Jurkat, Clone E6-1 (cell line): ENCODE results near the gene OR2B6. TPM values are rescaled to one million over a fixed set of nuclear protein-coding genes. Genes with fewer than 3 reads are reported as not detected.
"Not testable (repeated sequence)": the region's sequence is repeated elsewhere in the genome, so short reads cannot be mapped to it uniquely, and the experiment has no call there.

Experiments used
- DNase-seq: peaks from one replicate; pipeline ENCODE4 v3.0.0-alpha.2; 2011; ENCODE audit warnings: low read depth, low spot score
- H3K4me3 ChIP-seq: 2 replicates; pipeline ENCODE4 v1.5.1; 2011; ENCODE audit warnings: mild to moderate bottlenecking, low read length, control low read depth, moderate library complexity
- polyA plus RNA-seq: library from polyadenylated mRNA; unstranded; fragments of >200 nt; gene quantifications from one replicate; pipeline ENCODE4 v1.2.1, GENCODE V29; 2012; ENCODE audit warnings: missing spikeins; ENCODE audit not compliant: insufficient read length, insufficient read depth

Gene OR2B6
- not detected for polyA plus RNA-seq

DNA sequence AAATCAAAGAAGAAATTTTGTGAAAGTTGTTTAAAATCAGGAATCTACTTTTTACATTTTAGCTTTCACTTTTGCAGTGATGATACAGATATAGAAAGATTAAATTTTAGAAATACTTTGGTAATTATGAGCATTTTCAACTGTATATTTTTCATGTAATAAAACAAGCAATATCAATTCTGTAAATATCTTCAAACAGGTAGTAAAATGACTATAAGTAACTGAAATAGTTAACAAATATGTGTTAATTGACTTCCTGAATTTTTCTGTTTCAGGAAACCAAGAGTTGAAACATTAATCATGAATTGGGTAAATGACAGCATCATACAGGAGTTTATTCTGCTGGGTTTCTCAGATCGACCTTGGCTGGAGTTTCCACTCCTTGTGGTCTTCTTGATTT lies at the start of gene OR2B6:
Gene OR2B6 (plus strand): TSS at position 301 of the 400 bp plus-strand sequence. CDS start 0 bp downstream, at position 301.
- no peak within 1 kb of the TSS for H3K4me3 ChIP-seq

DNA sequence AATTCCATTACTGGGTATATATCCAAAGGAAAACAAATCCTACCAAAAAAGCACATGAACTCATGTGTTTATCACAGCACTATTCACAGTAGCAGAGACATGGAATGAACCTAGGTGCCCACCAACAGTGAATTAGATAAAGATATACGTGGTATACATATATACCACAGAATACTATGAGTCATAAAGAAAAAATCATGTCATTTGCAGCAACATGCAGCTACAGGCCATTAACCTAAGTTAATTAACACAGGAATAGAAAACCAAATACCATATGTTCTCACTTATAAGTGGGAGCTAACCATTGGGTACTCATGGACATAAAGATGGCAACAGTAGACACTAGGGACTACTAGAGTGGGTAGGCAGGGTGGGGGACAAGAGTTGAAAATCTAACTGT lies 49.0 kb upstream of the OR2B6 start:
- DNase-seq: no peak
- H3K4me3 ChIP-seq: no peak overlapping the region

More for the DNA sequence above, at the start of gene OR2B6:
- no peak for DNase-seq

DNA sequence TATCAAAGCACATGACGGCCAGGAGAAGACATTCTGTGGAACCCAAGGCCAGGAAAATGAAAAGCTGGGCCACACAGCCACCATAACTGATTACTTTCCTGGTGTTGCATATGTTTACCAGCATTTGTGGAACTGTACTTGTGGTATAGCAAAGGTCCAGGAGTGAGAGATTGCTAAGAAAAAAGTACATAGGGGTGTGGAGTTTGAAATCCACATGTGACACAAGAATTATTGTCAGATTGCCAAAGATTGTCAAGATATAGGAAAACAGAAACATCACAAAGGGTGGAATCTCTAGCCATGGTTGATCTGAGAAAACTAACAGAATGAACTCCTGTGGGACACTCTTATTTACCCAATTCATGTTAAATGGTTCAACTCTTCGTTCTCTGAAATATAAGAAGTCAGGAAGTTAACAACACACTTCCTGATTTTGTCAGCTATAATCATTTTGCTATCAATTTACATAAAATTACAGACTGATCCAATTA lies 45.0 kb upstream of the OR2B6 start, which contains the start of gene OR2B2:
Gene OR2B2 (minus strand): TSS at position 441 of the 491 bp plus-strand sequence. CDS start 77 bp downstream, at position 364.
- DNase-seq: no peak
- H3K4me3 ChIP-seq: no peak within 1 kb of the TSS

DNA sequence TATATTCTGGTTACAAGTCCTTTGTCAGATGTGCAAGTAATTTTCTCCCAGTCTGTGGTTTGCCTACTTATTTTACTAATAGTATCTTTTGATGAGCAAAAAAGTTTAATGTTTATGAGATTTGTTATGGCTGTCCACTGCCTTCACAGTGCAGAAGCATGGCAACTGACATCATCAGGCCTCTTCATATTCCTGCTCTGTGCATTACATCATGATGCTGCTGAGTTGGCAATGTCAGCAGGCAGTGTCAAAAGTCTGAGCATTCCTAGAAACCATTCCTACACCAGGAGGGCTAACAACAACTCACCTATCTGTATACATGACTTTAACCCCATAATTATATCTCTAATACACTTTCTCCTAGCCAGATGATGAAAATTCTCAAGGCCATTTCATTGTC lies 34.1 kb upstream of the OR2B6 start:
- H3K4me3 ChIP-seq: no peak overlapping the region
- DNase-seq: no peak

DNA sequence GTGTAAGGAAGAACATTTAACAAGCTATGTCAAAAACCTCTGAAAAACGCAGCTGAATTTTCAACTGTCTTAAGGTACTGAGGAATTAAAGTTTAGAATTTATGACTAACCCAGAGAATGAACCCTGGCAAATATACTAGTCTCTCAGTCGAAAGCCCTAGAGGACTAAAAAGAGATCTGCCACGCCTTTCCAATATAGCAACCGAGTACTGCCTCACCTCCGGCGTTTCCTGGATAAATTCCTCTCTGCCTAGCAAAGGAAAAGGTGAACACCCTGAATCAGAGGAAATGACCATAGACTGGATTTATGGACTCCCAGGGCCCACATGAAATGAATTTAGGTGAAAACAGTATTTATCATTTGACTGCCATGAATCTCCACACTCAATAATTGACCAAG lies 32.9 kb upstream of the OR2B6 start:
- no peak overlapping the region for H3K4me3 ChIP-seq
- no peak for DNase-seq

DNA sequence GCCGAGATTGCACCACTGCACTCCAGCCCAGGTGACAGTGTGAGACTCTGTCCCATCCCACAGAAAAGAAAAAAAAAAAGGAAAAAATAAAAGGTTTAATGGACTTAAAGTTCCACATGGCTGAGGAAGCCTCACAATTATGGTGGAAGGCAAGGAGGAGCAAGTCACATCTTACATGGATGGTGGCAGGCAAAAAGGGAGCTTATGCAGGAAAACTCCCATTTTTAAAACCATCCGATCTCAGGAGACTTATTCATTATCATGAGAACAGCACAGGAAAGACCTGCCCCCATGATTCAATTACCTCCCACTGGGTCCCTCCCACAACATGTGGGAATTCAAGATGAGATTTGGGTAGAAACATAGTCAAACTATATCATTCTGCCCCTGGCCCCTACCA lies 29.0 kb upstream of the OR2B6 start:
- DNase-seq, H3K4me3 ChIP-seq: not testable (repeated sequence)

DNA sequence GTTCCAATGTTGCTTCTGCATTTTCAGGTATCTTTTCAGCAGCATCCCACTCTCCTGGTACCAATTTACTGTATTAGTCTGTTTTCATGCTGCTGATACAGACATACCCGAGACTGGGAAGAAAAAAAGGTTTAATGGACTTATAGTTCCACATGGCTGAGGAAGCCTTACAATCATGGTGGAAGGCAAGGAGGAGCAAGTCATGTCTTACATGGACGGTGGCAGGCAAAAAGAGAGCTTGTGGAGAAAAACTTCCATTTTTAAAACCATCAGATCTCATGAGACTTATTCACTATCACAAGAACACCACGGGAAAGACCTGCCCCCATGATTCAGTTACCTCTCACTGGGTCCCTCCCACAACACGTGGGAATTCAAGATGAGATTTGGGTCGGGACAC lies 27.1 kb upstream of the OR2B6 start:
- H3K4me3 ChIP-seq: not testable (repeated sequence)

DNA sequence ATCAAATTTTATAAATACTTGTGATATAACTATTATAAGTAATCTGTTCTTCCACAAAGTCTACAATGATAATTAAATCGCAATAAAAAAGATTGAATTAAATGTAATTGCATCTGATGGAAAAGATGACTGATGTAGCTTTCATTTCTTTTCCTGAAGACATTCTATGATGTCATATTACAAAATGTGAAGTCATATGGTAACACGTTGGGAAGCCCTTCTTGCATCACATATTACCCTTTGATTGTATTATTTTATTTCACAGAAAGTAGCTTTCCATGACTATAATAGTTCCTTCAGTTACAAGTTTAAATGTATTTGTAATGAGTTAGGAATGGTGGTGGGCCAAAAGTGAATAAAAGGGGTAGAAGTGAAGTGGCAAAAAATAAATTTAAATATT lies 25.8 kb upstream of the OR2B6 start:
- H3K4me3 ChIP-seq: no peak overlapping the region
- no peak for DNase-seq

More for the DNA sequence above, 27.1 kb upstream of the OR2B6 start:
- not testable (repeated sequence) for DNase-seq

DNA sequence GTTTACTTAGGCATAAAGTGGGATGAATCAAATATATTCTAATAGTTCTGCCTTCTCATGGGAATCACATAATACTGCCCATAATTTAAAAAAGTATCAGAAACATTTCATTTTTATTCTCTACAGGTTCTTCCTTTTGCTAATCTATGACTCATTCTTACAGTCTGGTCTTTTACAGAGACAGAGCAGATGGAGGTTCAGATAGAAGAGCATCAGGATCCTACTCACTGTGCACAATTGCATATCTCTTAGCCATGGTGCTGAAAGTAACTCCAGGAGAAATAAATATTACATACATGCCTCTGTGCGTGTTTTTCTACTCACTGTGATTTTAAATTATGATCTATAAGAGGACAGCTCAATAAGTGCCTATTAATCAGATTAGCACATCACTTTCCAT lies 16.3 kb upstream of the OR2B6 start:
- DNase-seq: no peak
- no peak overlapping the region for H3K4me3 ChIP-seq

DNA sequence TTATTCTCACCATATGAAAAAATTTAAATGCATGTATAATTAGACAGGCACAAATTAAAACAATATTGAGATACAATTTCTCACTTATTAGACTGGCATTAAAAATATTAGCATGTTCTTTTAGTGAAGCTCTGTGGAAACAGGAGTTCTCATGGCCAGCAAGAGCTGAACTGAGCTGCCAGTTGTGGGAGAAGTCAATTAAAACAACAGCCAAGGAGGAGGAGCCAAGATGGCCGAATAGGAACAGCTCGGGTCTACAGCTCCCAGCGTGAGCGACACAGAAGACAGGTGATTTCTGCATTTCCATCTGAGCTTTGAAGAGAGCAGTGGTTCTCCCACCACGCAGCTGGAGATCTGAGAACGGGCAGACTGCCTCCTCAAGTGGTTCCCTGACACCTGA lies 14.0 kb upstream of the OR2B6 start:
- not testable (repeated sequence) for H3K4me3 ChIP-seq, DNase-seq

DNA sequence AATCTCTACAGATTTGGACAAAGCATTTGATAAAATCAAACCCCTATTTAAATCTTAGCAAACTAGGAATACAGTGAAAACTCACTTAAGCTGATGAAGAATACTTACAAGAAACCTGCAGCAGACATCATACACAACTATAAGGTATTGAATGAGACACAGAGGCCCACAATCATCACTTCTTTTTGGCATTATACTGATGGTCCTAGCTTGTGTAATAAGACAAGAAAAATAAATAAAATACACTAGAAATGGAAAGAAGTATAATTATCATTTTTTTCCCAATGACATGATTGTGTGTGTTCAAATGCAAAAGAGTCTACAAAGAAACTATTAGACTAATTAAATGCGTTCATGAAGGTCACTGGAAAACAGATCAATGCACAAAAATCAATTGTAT lies 8.8 kb upstream of the OR2B6 start:
- no peak for DNase-seq
- no peak overlapping the region for H3K4me3 ChIP-seq

DNA sequence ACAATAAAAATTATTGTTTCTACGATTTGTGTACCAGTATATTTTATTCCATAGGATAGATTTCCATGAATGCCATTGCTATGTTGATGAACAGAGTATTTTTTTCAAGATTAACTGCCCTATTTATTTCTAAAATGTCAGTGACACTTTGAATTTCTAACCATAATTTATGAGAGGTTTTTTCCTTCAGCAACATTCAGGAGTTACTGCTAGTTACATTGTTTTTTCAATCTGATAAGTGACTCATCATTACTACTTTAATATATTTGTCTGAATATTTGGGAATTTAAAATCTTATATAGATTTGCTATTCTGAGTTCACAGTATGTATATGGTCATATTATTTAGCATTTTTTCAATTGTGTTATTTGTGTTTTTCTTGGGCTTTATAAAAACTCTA lies 6.0 kb upstream of the OR2B6 start:
- no peak overlapping the region for H3K4me3 ChIP-seq
- no peak for DNase-seq

DNA sequence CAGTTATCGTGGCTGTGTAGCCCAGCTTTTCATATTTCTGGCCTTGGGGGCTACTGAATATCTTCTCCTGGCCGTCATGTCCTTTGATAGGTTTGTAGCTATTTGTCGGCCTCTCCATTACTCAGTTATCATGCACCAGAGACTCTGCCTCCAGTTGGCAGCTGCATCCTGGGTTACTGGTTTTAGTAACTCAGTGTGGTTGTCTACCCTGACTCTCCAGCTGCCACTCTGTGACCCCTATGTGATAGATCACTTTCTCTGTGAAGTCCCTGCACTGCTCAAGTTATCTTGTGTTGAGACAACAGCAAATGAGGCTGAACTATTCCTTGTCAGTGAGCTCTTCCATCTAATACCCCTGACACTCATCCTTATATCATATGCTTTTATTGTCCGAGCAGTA lies 475 bp downstream of the OR2B6 start:
- H3K4me3 ChIP-seq: no peak overlapping the region
- DNase-seq: no peak

DNA sequence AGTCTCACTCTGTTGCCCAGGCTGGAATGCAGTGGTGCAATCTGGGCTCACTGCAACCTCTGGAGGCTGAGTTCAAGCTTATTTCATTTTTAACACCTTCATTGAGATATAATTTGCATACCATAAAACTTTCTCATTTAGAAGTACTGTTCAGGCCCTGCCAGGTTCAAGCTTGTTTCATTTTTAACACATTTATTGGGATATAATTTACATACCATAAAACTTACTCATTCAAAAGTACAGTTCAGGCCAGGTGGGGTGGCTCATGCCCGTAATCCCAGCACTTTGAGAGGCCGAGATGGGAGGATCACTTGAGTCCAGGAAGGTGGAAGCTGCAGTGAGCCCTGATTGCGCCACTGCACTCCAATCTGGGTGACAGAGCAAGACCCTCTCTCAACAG lies 5.5 kb downstream of the OR2B6 start:
- H3K4me3 ChIP-seq: no peak overlapping the region
- DNase-seq: no peak

DNA sequence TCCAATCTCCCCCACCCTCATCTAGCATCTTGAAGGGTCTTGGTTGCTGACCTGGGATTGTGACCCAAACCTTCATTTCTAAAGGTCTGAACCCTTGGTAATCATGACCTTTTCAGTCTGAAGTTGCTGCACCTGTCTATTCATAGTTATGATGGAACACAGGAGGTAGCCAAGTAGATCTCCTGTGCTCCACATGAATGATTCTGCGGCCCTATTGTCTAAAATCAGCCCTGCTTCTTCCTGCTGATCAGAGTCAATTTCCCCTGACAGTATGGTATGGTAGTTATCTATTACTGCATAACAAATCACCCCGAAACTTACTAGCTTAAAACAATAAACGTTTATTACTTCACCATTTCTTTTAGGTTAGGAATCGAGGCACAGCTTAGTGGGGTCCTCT lies 9.0 kb downstream of the OR2B6 start:
- no peak overlapping the region for H3K4me3 ChIP-seq

DNA sequence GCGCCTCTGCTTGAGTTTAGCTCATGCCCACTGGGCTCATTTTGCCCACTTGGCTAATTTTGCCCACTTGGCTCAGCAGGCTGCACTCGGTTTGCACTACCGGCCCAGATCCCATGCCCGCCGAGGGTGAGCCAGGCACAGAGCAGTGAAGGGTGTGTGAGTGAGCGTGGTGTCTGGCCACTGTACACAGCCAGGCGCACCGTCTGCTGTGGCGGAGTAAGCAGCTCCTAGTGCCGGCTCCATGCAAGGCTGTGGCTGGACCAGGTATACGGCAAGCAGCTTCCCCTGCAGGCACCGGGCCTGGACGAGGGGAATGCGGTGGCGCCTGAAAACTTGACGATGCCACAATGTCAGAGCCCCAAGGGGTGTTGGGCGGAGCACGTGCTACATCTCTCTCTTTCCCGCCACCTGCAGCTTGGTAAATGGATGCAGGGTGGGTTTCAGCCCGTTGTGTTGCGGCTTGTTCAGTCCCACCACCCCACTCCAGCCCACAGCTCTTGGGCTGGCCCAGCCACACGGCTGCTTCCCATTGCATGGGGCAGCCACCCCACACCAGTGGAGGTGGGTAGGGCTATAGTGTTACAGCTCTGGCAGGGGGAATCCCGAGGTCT lies 9.9 kb downstream of the OR2B6 start:
- no peak overlapping the region for H3K4me3 ChIP-seq

More for the DNA sequence above, 9.0 kb downstream of the OR2B6 start:
- no peak for DNase-seq

DNA sequence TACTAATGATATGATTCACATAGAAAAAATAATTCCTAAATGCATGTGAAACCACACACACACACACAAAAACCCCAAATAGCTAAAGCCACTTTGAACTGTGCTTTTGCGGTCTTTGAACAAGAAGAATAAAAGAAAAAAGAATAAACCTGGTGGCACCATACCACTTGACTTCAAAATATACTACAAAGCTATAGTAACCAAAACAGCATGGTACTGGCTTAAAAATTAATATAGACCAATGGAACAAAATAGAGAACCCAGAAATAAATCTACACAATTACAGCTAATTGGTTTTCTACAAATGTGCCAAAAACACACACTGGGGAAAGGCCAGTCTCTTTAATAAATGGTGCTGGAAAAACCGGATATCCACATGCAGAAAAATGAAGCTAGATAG lies 13.4 kb downstream of the OR2B6 start:
- no peak for DNase-seq

More for the DNA sequence above, 9.9 kb downstream of the OR2B6 start:
- no peak for DNase-seq

DNA sequence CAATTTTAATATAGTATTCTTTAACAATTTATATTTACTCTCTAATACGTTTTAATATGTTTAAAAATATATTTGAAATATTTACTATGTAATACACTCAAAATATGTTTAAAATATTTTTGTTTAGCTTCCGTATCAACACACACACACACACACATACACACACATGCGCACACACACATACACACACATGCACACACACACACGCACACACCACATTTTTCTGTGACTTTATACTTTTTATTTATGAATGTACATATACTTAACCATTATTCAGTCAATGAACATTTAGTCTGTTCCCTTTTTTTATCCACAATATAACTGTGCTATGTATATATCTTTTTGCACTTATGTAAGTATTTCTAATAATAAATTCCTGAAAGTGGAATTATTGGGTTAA lies 15.7 kb downstream of the OR2B6 start:
- no peak overlapping the region for H3K4me3 ChIP-seq
- no peak for DNase-seq

More for the DNA sequence above, 13.4 kb downstream of the OR2B6 start:
- no peak overlapping the region for H3K4me3 ChIP-seq

DNA sequence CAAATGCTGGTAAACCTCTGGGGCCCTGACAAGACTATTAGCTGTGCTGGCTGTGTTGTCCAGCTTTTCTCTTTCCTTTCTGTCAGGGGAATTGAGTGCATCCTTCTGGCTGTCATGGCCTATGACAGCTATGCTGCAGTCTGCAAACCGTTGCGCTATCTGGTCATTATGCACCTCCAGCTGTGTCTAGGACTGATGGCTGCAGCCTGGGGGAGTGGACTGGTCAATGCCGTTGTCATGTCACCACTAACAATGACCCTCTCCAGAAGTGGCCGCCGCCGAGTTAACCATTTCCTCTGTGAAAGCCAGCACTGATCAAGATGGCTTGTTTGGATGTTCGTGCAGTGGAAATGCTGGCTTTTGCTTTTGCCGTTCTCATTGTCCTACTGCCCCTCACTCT lies 20.3 kb downstream of the OR2B6 start:
- no peak for DNase-seq
- H3K4me3 ChIP-seq: no peak overlapping the region

DNA sequence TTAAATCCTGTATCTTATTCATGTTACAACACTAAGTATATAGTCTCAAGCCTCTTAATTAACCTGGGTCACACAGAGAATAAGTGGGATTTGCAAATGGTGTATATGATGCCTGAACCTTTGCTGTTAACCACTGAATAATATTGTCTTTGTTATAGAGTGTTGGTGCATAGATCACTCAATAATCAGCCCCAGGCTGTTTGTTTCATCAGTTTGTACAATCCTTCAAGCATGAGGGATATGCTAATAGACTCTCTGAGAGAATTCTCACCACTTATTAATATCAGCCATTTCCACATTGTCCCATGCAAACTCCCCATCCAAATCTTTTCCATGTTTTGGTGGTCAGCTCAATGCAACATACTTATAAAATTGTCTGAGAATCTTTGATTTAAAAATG lies 21.7 kb downstream of the OR2B6 start:
- no peak for DNase-seq
- H3K4me3 ChIP-seq: no peak overlapping the region

DNA sequence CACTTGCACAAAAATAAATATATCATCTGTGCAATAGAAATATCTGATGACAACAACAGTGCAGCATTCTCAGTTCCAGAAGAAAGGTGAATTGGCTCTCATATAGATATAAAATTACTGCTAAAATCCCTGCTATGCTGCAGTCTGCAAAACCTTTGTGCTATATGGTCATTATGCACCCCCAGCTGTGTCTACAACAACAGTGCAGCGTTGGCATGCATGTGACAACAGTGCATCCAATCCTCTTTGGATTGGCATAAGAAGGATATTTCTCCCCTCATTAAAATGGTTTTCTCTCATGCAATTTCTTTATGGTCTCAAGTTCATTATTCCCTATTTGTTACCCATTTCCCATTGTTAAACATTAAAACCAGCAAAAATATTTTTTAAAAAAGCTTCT lies 23.1 kb downstream of the OR2B6 start:
- no peak for DNase-seq
- H3K4me3 ChIP-seq: no peak overlapping the region
